GM18517 (cell line): ENCODE data around the gene GAB2.

ENCODE experiments used
- ATAC-seq: cut with Tn5 transposase; IDR thresholded peaks from one replicate; pipeline ENCODE4 v1.9.1; 2021; ENCODE audit warnings: mild to moderate bottlenecking, moderate library complexity; ENCODE audit not compliant: unreplicated experiment

GAB2 gene

DNA sequence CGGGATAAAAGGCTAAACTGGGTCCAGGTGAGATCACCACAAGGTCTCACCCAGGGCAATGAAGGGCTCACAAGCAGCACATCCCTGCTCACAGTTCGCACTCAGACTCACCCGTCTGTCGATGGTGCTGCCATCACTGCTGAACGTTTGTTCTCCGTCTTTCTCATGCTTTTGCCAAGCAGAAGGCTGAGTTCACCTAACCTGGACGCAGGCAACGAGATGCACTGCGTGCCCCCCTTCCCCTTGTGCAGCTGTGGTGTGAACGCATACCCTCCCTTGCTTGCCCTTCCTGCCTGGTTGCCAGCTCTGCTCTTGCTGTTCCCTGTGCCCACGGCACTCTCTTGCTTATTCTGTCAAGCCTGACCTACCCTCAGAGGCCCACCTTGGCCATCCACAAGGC is 247.2 kb downstream of the GAB2 start:
- no peak for ATAC-seq

DNA sequence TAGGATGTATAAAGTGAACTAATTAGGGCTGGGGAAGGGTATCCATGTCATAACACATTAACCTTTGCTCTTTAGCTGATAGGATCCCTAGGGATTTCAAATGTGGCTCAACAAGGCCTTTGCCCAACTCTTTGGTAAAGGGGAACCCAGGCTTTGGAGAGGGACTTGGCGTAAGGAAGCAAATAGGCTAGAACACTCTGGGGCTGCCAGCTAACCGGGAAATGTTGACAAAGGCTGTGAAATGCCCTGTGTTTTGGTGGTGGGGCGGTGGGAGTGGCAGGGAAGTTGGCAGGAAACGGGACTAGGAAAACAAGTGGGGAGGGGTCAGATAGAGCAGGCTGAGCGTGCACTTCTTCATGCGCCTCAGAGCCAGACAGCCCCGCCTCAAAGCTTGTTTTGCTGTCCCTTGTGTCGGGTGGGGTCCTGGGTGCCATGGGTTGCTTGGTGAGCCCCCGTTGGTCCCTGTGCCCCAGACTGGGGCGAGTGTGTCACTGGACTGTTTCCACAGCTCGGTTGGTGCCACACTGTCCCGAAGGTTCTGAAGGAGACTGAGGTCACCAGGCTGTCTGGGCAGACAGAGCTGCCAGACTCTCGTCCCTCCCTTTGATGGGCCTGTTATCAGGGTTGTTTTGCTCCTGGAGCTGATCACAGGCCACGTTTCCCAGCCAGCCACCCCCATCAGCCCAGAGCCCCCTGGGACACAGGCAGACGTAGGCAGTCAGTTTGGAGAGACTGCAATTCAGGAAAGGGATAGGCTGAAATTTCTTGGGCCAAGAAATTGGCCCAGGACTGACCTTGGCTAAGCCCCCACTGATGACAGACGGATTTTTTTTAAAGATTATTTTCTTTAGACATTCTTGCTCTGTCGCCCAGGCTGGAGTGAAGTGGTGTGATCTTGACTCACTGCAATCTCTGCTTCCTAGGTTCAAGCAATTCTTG is 248.8 kb downstream of the GAB2 start:
- no peak for ATAC-seq

DNA sequence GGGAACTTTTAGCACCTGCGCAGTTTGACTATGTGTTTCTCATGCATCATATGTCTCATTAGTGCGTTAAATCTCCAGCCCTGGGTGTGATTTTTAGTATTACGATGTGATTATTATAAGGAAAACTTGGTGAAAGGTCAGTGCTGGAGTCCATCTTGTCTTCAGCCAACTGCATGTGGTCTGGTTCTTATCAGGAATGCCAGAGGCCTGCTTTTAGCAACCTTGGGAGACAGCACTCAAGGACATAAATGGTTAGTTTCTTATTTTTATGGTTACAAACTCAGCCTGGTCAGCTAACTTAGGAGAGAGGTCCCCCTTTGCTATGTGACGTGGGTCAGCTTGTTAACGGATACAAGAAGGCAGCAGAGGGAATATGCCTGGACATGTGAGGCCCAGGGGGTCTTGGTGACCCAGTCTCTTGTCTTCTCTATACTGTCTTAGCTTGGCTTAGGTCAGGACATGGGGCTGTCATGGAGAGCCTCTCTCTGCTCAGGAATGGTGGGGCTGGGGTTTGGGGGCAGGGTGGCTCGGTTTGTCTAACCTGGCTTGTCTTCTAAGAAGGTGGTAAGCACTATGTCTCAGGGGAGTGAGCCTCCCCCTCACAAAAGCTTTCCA is 250.7 kb downstream of the GAB2 start:
- ATAC-seq = no peak
